Caki2 (cell line): Measurements from ENCODE around the gene ACOXL. TPM values are rescaled to one million over a fixed set of nuclear protein-coding genes. Genes with fewer than 3 reads are reported as not detected.

Experiments
- DNase-seq: peaks from one replicate; pipeline ENCODE4 v3.0.0-alpha.2; 2015; ENCODE audit warnings: low read depth
- in situ Hi-C: cut with HindIII; loops from 2 replicates; pipeline ENCODE4 v1.10.0; 2016; ENCODE audit warnings: low sequenced_read_pairs, low pct_unique_long_range_greater_than_20kb, mixed read lengths
- total RNA-seq: library from RNA; depleted of rRNA; stranded (reverse); fragments of >200 nt; shearing (Covaris generic); gene quantifications from 2 replicates; pipeline ENCODE4 v1.2.3, GENCODE V29; 2014; ENCODE audit warnings: low replicate concordance

Gene ACOXL
- total RNA-seq, 1 experiment from 2014 or later, result not detected

DNA sequence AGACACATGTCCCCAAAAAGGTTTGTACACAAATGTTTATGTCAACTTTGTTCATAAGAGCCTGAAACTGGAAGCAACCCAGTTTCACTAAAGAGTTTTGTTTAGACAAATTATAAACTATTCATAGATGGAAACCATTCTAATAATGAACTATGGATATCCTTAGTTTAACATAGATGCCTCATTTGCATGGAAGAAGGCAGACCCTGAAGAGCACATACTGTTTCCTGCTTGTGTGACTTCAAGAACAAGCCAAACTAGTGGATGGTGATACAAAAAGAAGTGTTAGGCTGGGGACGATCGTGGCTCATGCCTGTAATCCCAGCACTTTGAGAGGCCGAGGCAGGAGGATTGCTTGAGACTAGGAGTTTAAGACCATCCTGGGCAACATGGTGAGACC lies 48.1 kb downstream of the ACOXL start:
- in situ Hi-C loops, result no loop called here
- DNase-seq, result no peak

DNA sequence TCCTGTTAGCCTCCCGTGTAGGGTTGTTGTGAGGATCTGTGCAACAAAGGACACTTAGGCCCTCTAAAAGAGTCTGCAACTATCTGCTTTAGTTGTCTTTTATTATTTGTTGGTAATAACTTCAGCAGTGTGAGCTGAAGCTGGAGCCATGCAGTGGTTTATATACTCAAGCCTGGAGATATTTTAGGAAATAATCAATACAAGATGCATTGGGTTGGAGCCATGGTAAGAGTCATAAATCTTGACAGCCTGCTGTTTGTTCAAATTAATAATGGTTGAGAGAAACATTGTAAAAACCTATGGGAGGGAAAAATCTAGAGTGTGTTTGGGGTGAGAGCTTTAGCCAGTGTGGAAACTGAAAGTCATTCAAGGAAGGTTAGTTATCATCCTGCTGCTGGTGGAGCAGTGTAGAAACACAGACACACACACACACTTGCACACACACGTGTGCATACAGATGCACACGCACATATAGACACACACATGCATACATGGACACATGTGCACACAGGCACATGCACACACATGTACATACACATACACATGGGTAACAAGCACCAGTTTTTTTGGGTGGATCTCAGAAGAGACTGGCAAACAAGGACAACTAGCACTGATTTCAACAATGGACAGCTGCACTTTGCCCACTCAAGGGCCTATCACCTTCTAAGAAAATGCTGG lies 51.0 kb downstream of the ACOXL start:
- no peak for DNase-seq
- in situ Hi-C loops, result no loop called here

DNA sequence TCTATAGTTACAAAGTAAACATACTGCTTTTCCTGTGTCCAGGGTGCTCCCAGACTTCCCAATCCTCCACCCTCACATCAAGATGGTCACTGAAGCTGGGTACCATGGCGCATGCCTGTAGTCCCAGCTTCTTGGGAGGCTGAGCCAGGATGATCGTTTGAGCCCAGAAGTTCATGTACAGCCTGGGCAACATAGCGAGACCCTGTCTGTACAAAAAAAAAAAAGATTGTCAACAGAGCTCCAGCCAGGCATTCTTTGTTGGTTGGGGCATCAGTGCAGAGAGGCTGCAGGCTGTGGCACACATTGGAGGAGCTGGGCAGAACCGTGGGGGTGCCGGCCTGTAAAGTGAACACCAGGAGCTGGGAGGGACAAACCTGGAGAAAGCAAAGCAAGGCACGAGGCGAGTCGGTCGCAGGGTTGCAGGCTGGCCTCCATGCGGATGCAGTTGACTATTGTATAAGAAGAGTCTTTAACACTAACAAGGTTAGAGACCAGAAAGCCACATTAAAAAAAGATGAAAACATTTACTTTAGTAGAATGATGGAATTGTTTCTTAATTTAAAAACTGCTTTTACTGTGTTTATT lies 51.8 kb downstream of the ACOXL start:
- no peak for DNase-seq
- in situ Hi-C loops, result no loop called here

DNA sequence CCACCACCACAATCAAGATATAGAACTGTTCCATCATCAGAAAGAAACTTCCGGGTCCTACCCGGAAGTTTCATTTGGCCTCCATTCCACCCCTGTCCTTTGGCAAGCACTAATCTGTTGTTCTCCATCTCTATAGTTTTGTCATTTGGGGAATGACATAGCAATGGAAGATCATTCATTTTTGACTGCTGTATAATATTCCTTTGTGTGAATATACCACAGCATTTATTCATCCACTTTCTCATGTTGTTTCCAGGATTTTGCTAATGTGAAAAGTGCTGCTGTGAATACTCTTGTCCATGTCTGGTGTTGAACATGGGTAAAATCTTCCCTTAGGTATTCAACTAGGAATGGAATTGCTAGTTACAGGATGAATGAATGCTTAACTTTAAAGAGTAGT lies 53.1 kb downstream of the ACOXL start:
- DNase-seq, result no peak
- in situ Hi-C loops, result no loop called here

DNA sequence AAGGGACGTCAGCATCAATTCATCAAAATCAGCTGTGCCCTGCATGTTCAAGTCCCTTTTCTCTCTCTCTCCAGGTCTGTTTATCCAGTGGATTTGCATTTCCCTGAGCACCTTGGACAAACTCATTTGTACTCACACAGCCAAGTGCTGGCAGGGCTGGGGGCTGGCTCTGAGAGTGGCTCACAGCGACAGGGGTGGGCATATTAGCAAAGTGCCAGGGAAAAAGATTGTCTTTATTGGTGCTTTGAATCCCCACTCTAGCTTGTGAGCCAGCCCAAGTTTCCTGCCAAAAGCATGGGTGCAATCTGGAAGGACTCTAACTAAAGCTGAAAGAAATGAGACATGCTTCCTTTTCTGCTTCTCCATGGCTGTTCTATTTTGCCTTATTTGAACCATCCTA lies 56.6 kb downstream of the ACOXL start:
- DNase-seq, result no peak
- in situ Hi-C loops, result no loop called here

DNA sequence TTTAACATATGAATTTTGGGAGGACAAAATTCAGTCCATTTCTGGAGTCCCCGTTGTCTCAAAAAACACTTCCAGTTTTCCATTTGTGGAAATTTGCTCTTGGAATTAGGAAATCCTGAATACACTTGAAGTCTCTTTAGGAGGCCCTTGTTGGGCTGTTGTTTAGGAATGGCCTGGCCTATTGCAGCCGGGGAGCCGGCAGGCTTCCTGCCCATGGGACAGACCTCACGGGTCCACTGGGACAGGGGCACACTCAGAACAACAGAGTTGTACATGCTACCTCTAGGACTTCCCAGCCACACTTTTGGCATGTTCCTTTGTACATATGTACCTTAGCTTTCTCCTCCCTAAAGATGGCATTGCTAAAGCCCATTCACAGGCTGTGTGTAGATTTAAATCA lies 57.3 kb downstream of the ACOXL start:
- in situ Hi-C loops, result no loop called here
- no peak for DNase-seq

DNA sequence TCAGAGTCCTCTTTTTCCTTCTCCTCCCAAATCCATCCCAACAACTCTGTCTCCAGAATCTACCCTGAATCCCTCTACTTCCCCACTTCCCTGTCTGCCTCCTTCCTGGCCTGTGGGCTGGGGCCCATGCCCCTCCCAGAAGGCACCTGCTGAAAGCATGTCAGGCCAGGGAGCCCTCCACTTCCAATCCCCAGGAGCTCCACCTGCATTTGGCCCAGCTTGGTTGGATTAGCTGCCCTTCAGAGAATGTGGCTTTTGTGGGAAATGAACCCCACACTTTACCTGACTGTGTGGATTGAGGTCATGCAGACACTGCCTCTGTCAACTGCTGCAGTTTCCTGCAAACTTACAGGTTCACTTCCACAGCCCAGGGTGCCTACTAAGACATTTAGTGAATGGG lies 58.5 kb downstream of the ACOXL start:
- in situ Hi-C loops, result no loop called here

DNA sequence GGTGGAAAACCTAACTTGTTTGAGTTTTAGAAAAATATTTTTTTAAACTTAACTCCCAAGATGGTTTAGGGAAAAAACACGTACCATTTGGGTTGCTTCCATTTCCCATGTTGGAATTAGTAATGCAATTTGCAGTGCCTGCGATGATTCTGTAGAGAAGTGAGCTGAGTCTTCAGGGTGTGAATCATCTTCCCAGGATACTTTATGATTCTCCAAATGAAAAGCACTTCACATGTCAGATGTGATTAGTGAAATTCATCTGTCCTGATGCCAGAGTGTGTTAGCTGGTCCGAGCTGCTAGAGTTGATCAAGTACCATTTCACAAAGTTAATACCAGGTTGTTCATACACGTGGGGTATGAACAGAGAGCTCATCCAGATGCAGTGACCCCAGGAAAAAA lies 59.1 kb downstream of the ACOXL start:
- no peak for DNase-seq
- in situ Hi-C loops, result no loop called here

More for the DNA sequence above, 58.5 kb downstream of the ACOXL start:
- no peak for DNase-seq

DNA sequence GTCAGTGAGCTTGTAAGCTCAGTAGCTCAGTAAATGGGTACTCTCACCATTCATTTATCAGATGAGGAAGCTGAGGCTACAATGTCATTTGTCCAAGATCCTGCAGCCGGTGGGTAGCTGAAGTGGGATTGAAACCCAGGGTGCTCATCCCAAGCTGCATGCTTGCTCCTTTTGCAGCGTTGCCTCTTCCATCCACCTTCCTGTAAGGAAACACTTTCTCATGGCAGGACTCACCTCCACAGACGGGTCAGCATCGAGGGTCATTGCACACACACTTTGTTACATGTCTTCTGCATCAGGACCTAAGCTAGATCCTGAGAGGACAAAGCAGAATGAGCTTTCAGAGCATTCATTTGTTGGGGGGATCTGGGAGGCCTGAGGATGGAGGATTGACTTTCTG lies 60.7 kb downstream of the ACOXL start:
- in situ Hi-C loops, result no loop called here
- DNase-seq, result no peak

DNA sequence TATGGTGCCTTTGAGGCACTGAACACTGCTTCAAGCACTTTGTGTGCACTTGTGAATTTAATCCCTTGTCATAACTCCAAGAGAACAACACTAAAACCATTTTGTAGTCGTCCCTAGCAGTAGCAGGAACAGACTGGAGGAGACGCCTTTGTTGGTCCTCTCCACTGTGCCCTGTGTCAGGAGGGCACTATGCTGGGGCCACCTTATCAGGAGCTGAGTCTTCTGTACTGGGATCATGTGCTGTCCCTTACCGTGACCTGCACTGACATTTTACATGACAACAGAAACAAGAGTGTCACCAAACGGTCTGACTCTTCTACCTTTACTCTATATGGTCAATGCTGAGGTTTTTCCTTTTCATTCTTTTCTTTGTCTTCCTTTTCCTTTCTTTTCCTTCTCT lies 62.0 kb downstream of the ACOXL start:
- DNase-seq, result no peak
- in situ Hi-C loops, result no loop called here

DNA sequence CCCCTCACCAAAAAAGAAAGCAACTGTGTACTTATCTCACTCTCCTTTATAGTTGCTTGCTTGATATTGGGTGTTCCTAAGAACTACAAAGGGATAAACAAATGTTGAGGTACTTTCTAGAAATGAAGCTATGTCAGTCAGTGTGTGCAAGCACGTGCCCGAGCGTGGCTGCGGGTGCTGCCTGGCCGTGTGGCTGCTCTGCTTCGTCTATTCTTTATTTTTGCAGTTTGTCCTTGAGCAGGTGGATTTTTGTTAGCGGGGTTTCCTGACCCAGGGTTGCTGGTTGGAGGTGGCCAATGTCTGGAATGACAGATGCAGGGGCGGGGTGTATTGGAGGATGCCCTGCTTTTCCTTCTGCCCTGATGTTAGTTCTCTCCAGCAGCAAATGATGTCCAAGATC lies 62.6 kb downstream of the ACOXL start:
- in situ Hi-C loops, result no loop called here

DNA sequence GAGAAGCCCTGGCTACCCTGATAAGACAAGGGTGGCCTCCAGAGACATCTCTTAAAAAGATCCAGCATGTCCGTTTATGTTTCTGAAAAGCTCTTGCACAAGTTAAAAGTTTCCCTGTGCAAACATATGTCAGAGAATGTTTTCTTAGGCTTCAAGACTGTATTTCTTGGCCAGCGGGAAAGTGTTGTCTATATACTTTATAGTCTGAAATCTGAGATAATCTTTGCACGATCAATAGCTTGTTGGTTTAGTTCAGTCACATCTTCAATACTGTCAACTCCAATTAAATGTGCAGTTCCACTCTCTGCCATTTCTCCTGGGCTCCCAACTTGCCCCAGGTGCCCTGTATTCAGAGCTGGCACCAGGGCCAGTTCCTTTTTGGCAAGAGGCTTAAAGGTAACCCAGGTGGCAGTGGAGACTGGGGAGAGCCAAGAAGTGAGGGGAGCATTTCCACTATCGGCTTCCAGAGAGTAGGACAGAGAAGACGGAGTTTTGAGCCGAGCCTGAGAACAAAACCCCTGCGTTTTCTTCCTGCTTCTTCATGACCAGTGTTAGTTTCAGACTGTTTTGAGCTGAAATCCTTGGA lies 64.4 kb downstream of the ACOXL start:
- DNase-seq, result no peak
- in situ Hi-C loops, result no loop called here

More for the DNA sequence above, 62.6 kb downstream of the ACOXL start:
- no peak for DNase-seq

DNA sequence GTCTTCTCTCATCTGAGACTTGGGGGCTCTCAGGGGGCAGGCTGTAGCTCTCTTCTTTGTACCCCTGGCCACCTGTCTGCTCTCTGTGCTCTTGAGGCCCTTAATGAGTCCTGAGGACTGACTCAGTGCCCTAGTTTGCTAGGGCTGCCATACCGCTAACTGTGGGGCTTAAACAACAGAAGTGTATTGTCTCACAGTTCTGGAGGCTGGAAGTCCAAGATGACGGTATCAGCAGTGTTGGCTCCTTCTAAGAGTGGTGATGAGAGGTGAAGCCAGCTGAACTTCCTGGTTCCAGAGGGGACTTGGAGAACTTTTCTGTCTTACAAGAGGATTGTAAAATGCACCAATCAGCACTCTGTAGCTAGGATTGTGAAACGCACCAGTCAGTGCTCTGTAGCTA lies 67.0 kb downstream of the ACOXL start:
- DNase-seq, result no peak
- in situ Hi-C loops, result no loop called here

DNA sequence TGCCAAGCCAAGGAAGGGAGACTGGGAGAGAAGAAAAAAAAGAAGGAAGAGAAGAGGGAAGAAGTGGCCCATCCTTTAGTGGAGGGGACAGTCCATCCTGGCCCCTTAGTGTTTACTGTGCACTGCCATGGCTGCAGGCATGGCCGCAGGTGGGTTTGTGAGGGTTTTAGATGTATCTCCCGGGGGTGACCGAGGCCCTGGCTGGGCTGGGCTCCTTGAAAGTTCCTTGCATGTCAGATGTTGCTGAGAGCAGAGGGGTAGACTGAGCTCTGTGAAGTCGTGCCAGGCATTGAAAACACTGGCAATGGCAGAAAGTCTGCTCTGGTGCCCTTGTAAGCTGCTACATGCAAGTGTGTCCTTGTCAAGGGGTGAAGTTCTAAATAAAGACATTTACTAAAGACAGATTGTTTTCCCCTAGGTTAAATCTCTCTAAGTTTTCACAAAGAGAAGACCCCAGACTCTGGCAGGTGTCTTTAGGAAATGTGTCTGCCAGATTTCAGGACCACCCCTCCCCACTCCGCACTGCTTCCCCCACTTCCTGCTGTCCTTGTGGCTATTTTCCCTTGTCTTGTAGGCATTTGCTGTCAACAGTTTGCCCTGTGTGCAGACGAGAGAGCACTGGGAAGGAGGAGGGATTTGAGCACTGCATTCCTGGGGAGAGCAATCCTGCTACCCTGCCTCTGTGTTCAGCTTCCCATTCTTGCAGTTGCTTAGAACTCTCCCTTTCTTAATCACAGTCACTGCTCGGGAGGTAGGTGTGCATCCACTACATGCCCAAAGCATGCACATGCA lies 68.4 kb downstream of the ACOXL start:
- in situ Hi-C loops, result no loop called here
- DNase-seq, result no peak

DNA sequence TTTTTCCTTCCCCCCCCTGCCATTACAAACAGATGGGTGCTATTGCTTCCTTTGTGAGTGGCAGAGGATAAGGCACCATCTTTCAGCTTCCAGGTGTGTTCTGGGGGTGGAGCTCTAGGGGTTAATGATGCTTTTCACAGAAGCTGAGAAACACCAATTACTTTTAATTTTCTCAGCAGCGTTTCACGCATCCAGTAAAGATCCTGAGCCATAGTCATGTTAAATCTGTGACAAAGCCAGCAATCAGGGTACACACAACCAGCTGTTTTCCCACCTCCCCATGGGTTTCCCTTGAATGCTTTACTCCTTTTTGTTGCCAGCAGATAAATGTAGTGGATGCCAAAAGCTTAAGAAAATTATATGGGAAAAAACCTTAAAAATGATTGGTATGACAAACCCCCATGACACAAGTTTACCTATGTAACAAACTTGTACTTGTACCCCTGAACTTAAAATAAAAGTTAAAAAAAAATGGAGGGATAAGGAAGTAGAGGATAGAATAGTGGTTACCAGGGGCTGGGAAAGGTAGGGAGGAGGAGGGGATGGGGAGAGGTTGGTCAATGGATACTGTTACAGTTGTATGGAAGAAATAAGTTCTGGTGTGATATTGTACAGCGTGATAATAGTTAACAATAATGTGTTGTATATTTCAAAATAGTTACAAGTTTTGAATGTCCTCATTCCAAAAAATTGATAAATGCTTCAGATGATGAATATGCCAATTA lies 70.0 kb downstream of the ACOXL start:
- in situ Hi-C loops, result no loop called here
- no peak for DNase-seq

DNA sequence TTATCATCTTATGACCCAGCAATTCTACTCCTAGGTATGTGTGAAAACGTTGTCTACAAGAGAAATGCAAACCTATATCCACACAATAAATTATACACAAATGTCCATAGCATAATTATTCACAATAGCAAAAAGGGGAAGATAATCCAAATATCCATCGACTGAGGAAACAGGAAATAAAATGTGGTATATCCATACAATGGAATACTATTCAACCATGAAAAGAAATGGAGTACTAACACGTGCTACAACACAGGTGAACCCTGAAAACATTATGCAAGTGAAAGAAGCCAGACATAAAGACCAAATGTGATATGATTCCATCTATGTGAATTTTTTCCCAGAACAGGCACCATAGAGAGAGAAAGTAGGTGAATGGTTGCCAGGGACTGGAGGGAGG lies 72.1 kb downstream of the ACOXL start:
- no peak for DNase-seq
- in situ Hi-C loops, result no loop called here

DNA sequence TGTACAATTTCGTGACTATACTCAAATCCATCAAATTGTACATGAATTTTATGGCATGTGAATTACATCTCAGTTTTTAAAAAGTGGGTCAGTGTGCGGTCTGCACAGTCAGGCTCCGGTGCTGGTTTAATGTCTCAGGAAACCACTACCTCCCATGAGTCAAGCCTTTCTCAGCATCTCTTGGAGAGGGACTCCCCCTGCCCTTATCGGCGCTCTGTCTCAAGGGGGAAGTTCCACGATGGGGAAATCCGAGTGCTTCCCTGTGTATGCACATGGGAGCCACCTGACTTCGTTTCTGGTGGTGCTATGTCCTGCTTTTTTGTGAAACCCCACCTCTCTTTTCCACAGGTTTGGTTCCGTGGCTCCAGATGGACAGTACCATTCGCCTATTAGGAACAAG lies 72.5 kb downstream of the ACOXL start:
- DNase-seq, result no peak
- in situ Hi-C loops, result no loop called here

DNA sequence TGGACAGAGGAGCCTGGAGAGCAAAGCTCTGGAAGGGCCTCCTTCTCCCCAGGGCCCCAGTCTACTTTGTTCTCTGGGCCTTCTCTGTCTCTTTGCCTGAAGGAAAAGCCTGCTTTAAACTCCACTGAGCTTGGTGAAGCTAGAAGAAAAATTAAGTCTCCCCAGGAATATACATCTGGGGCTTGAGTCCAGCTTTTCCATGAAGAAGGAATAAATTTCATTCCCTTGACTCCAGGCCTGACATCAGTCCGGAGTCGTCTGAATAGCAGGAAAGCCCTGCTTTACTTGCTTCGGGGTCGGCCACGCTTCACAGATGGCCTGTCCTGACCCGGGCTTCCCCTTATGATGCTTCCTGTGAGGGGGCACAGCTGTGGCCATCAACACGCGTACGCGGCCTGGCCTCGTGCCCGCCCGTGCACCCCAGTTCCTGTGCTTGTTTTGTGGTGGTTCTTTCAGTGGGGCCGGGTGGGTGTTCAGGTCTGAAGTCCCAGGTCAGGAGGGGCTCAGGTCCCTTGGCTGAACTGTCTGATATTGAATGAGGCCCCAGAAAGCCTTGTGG lies 73.6 kb downstream of the ACOXL start:
- in situ Hi-C loops, result no loop called here
- no peak for DNase-seq
